H1 (cell line): ENCODE data around the gene CASZ1. TPM values are rescaled to one million over a fixed set of nuclear protein-coding genes. Genes with fewer than 3 reads are reported as not detected.

Experiments
- CHD2 ChIP-seq: IDR thresholded peaks from 2 replicates; pipeline ENCODE4 v1.6.1; 2012; ENCODE audit warnings: low read length, improper control_type of control experiment
- PHF8 ChIP-seq: fragments of 200-600 bp; sonication (generic); conservative IDR thresholded peaks from 2 replicates; pipeline ENCODE4 v1.7.1; 2012; ENCODE audit warnings: low read depth, mild to moderate bottlenecking, inconsistent platforms, low read length, moderate library complexity
- polyA plus RNA-seq, 7 experiments: library from polyadenylated mRNA; depleted of rRNA in 3 of 7; stranded (reverse) in 5 of 7; unstranded in 2 of 7; fragments of >200 nt in 5 of 7; fragments of 200-250 nt in 2 of 7; gene quantifications; 1 replicate in 5 of 7; 2 replicates in 1 of 7; 4 replicates in 1 of 7; pipeline versions ENCODE4 v1.2.1 to v1.2.3, GENCODE V29; 2011 to 2013; ENCODE audit warnings: missing spikeins in 2 of 7, mixed read lengths in 2 of 7
- total RNA-seq: library from RNA; stranded (reverse); fragmentation: NEBNext Ultra II Directional; extraction: Animal tissue kit (Norgen Biotek cat#: 25700); gene quantifications from 2 replicates; pipeline ENCODE4 v1.2.1, GENCODE V29; 2021
- TF ChIP-seq, protein P1 (sequence below): fragments of 300-600 bp; sonication (generic); IDR thresholded peaks from 2 replicates; pipeline ENCODE4 v1.7.1; 2012; ENCODE audit warnings: low read length, moderate library complexity, mild to moderate bottlenecking, inconsistent platforms; ENCODE audit not compliant: insufficient replicate concordance

Gene CASZ1
- total and polyA plus RNA-seq, 2 of the 8 experiments (the other 6 are each of a cell fraction or from before 2014, with no cell fraction given): 4.4 to 7.7 TPM

DNA sequence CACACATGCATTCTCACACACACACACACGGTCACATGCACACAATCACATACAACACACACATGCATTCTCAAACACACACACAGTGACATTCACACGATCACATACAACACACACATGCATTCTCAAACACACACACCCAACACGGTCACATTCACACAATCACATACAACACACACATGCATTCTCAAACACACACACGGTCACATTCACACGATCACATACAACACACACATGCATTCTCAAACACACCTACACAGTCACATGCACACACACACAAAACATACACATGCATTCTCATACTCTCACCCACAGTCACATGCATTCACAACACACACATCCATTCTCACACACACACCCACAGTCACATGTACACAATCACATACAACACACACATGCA lies 135.0 kb downstream of the CASZ1 start (continued):
- TF ChIP-seq, protein P1, sequence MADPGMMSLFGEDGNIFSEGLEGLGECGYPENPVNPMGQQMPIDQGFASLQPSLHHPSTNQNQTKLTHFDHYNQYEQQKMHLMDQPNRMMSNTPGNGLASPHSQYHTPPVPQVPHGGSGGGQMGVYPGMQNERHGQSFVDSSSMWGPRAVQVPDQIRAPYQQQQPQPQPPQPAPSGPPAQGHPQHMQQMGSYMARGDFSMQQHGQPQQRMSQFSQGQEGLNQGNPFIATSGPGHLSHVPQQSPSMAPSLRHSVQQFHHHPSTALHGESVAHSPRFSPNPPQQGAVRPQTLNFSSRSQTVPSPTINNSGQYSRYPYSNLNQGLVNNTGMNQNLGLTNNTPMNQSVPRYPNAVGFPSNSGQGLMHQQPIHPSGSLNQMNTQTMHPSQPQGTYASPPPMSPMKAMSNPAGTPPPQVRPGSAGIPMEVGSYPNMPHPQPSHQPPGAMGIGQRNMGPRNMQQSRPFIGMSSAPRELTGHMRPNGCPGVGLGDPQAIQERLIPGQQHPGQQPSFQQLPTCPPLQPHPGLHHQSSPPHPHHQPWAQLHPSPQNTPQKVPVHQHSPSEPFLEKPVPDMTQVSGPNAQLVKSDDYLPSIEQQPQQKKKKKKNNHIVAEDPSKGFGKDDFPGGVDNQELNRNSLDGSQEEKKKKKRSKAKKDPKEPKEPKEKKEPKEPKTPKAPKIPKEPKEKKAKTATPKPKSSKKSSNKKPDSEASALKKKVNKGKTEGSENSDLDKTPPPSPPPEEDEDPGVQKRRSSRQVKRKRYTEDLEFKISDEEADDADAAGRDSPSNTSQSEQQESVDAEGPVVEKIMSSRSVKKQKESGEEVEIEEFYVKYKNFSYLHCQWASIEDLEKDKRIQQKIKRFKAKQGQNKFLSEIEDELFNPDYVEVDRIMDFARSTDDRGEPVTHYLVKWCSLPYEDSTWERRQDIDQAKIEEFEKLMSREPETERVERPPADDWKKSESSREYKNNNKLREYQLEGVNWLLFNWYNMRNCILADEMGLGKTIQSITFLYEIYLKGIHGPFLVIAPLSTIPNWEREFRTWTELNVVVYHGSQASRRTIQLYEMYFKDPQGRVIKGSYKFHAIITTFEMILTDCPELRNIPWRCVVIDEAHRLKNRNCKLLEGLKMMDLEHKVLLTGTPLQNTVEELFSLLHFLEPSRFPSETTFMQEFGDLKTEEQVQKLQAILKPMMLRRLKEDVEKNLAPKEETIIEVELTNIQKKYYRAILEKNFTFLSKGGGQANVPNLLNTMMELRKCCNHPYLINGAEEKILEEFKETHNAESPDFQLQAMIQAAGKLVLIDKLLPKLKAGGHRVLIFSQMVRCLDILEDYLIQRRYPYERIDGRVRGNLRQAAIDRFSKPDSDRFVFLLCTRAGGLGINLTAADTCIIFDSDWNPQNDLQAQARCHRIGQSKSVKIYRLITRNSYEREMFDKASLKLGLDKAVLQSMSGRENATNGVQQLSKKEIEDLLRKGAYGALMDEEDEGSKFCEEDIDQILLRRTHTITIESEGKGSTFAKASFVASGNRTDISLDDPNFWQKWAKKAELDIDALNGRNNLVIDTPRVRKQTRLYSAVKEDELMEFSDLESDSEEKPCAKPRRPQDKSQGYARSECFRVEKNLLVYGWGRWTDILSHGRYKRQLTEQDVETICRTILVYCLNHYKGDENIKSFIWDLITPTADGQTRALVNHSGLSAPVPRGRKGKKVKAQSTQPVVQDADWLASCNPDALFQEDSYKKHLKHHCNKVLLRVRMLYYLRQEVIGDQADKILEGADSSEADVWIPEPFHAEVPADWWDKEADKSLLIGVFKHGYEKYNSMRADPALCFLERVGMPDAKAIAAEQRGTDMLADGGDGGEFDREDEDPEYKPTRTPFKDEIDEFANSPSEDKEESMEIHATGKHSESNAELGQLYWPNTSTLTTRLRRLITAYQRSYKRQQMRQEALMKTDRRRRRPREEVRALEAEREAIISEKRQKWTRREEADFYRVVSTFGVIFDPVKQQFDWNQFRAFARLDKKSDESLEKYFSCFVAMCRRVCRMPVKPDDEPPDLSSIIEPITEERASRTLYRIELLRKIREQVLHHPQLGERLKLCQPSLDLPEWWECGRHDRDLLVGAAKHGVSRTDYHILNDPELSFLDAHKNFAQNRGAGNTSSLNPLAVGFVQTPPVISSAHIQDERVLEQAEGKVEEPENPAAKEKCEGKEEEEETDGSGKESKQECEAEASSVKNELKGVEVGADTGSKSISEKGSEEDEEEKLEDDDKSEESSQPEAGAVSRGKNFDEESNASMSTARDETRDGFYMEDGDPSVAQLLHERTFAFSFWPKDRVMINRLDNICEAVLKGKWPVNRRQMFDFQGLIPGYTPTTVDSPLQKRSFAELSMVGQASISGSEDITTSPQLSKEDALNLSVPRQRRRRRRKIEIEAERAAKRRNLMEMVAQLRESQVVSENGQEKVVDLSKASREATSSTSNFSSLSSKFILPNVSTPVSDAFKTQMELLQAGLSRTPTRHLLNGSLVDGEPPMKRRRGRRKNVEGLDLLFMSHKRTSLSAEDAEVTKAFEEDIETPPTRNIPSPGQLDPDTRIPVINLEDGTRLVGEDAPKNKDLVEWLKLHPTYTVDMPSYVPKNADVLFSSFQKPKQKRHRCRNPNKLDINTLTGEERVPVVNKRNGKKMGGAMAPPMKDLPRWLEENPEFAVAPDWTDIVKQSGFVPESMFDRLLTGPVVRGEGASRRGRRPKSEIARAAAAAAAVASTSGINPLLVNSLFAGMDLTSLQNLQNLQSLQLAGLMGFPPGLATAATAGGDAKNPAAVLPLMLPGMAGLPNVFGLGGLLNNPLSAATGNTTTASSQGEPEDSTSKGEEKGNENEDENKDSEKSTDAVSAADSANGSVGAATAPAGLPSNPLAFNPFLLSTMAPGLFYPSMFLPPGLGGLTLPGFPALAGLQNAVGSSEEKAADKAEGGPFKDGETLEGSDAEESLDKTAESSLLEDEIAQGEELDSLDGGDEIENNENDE: no peak
- TF ChIP-seq CHD2: no peak
- TF ChIP-seq PHF8: no peak
- TF ChIP-seq, all 59 proteins: peak for 0
